Measurements from ENCODE around the gene CPXM2.

Gene CPXM2

DNA sequence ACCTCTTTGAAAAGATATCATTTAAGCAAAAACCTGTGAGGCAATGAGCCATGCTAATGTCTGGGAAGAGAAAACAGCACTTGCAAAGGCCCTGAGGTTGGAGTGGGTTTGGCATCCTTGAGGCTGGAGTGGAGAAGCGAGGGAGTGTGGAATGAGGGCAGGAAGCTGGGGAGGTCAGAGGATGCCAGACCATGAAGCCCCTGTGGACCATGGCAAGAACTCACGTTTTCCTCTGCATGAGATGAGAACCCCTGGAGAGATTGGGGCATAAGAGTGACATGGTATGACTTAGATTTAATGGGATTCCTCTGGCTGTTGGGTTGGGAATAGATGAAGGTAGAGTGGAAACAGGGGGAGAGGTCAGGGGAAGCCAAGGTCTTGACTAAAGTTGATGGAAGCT is 176.1 kb downstream of the CPXM2 start:
- TF ChIP-seq SIN3A (IDR thresholded peaks at IDR 0.05; ENCODE audit: borderline replicate concordance, insufficient read depth, low read length) (no peak), TAF1 (IDR thresholded peaks at IDR 0.05; ENCODE audit: borderline replicate concordance, insufficient read depth, low read length) (no peak)
- TF ChIP-seq, protein P1, sequence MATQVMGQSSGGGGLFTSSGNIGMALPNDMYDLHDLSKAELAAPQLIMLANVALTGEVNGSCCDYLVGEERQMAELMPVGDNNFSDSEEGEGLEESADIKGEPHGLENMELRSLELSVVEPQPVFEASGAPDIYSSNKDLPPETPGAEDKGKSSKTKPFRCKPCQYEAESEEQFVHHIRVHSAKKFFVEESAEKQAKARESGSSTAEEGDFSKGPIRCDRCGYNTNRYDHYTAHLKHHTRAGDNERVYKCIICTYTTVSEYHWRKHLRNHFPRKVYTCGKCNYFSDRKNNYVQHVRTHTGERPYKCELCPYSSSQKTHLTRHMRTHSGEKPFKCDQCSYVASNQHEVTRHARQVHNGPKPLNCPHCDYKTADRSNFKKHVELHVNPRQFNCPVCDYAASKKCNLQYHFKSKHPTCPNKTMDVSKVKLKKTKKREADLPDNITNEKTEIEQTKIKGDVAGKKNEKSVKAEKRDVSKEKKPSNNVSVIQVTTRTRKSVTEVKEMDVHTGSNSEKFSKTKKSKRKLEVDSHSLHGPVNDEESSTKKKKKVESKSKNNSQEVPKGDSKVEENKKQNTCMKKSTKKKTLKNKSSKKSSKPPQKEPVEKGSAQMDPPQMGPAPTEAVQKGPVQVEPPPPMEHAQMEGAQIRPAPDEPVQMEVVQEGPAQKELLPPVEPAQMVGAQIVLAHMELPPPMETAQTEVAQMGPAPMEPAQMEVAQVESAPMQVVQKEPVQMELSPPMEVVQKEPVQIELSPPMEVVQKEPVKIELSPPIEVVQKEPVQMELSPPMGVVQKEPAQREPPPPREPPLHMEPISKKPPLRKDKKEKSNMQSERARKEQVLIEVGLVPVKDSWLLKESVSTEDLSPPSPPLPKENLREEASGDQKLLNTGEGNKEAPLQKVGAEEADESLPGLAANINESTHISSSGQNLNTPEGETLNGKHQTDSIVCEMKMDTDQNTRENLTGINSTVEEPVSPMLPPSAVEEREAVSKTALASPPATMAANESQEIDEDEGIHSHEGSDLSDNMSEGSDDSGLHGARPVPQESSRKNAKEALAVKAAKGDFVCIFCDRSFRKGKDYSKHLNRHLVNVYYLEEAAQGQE (IDR thresholded peaks at IDR 0.05; ENCODE audit: insufficient read depth in 1 of 2, low read depth in 2 of 2, low read length in 2 of 2) = no peak

- TF ChIP-seq POLR2AphosphoS5 (IDR thresholded peaks at IDR 0.05; ENCODE audit: low read depth, low read length) (no peak), FOXP2 (optimal IDR thresholded peaks at IDR 0.05; ENCODE audit: borderline replicate concordance, extremely low read depth, extremely low read length, insufficient read depth) (no peak), SIN3A (IDR thresholded peaks at IDR 0.05; ENCODE audit: borderline replicate concordance, insufficient read depth, low read length) (no peak), TAF1 (IDR thresholded peaks at IDR 0.05; ENCODE audit: borderline replicate concordance, insufficient read depth, low read length) (no peak)
- TF ChIP-seq, protein P1 (IDR thresholded peaks at IDR 0.05; ENCODE audit: insufficient read depth in 1 of 2, low read depth in 2 of 2, low read length in 2 of 2) = no peak
Observed at GRCh38 chr10:123706236-123706635, 185.4 kb downstream of the CPXM2 start.

DNA sequence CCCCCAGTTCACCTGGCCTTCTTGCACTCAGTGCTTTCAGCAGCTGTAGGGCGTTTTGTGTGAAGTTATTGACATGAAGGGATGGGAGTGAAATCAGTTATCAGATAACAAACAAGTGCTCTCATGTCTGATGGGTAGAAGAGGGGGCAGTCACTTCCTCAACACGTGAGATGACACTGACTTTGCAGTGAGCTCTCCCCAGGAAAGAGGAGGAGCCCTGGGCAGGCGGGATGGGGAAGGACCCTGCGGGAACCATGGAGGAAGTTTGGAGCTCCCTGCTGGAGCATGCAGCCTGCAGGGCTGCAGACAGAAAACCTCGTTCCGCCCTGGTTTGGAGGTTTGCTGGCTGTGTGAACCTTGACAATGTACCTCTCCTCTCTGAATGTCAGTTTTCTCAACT is 186.8 kb downstream of the CPXM2 start:
- TF ChIP-seq TAF1 (IDR thresholded peaks at IDR 0.05; ENCODE audit: borderline replicate concordance, insufficient read depth, low read length) = no peak

GRCh38 chr10:123704076-123704475 is 187.5 kb downstream of the CPXM2 start:
- TF ChIP-seq TAF1 (IDR thresholded peaks at IDR 0.05; ENCODE audit: borderline replicate concordance, insufficient read depth, low read length) (no peak), POLR2AphosphoS5 (IDR thresholded peaks at IDR 0.05; ENCODE audit: low read depth, low read length) (no peak), FOXP2 (optimal IDR thresholded peaks at IDR 0.05; ENCODE audit: borderline replicate concordance, extremely low read depth, extremely low read length, insufficient read depth) (no peak), SIN3A (IDR thresholded peaks at IDR 0.05; ENCODE audit: borderline replicate concordance, insufficient read depth, low read length) (no peak)
- TF ChIP-seq, protein P1 (IDR thresholded peaks at IDR 0.05; ENCODE audit: insufficient read depth in 1 of 2, low read depth in 2 of 2, low read length in 2 of 2) = no peak

DNA sequence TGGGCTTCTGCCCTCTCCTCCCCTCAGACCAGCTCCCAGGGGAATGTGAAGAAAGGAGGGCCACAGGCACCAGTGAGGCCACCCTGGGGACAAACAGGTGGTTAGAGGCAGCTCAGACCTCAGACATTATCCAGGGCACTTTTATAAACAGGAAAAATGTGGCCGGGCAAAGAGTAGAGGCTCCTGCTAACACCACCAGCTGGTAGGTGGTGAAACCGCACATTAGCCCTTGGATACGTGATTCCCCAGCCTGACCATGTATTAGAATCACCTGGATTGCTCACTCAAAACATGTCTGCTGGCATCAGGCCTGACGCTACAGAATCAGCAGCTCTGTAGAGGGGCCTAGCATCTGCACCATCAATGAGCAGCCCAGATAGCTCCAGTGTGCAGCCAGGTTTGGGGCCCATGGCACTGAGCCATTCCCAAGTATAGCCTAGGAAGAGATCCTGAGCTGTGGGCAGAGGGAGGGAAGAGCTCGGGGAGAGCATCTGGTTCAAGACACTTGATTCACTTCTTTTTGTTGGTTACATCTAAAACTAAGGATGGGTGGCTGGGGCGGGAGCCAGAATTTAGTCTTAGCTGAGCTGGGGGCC is 188.3 kb downstream of the CPXM2 start:
- TF ChIP-seq TAF1 (IDR thresholded peaks at IDR 0.05; ENCODE audit: borderline replicate concordance, insufficient read depth, low read length) = no peak
- TF ChIP-seq SIN3A (IDR thresholded peaks at IDR 0.05; ENCODE audit: borderline replicate concordance, insufficient read depth, low read length) = no peak
- TF ChIP-seq, protein P1 (IDR thresholded peaks at IDR 0.05; ENCODE audit: insufficient read depth in 1 of 2, low read depth in 2 of 2, low read length in 2 of 2) = no peak
- TF ChIP-seq FOXP2 (optimal IDR thresholded peaks at IDR 0.05; ENCODE audit: borderline replicate concordance, extremely low read depth, extremely low read length, insufficient read depth) = no peak
